Small intestine (tissue), 7 donors: ENCODE results near the gene COX19. TPM values are rescaled to one million over a fixed set of nuclear protein-coding genes. Genes with fewer than 3 reads are reported as not detected.

Source experiments
- DNase-seq, 2 donors: peaks; one replicate each; pipeline versions ENCODE4 v3.0.0 to v3.0.0-alpha.2; 2013
- FAIRE-seq: peaks from 2 replicates; lab custom pipeline; 2012; peaks lifted over from hg19 to GRCh38; lab: Jason Lieb, UNC
- H3K27ac ChIP-seq, 3 donors: one replicate each; pipeline ENCODE4 v1.5.1; 2013; ENCODE audit warnings: low read length in 2 of 3, mild to moderate bottlenecking in 2 of 3, control low read depth in 1 of 3, inconsistent platforms in 1 of 3, low read depth in 1 of 3, moderate library complexity in 1 of 3
- H3K27me3 ChIP-seq, 3 donors: one replicate each; pipeline ENCODE4 v1.6.1; 2013; ENCODE audit warnings: low read length in 3 of 3, inconsistent platforms in 1 of 3; ENCODE audit not compliant: control insufficient read depth in 3 of 3, insufficient read depth in 3 of 3
- H3K36me3 ChIP-seq, 3 donors: one replicate each; pipeline ENCODE4 v1.6.1; 2013; ENCODE audit warnings: low read length in 3 of 3, inconsistent platforms in 1 of 3, low read depth in 1 of 3, mild to moderate bottlenecking in 1 of 3, moderate library complexity in 1 of 3; ENCODE audit not compliant: control insufficient read depth in 3 of 3, insufficient read depth in 2 of 3
- H3K4me1 ChIP-seq, 3 donors: one replicate each; pipeline ENCODE4 v1.6.1; 2013; ENCODE audit warnings: low read length in 2 of 3, inconsistent platforms in 1 of 3, low read depth in 1 of 3, mild to moderate bottlenecking in 1 of 3, moderate library complexity in 1 of 3; ENCODE audit not compliant: control insufficient read depth in 3 of 3, insufficient read depth in 2 of 3
- H3K4me3 ChIP-seq, 3 donors: one replicate each; pipeline ENCODE4 v1.5.1; 2013; ENCODE audit warnings: low read length in 3 of 3, control low read depth in 1 of 3, inconsistent platforms in 1 of 3, low read depth in 1 of 3, mild to moderate bottlenecking in 1 of 3, moderate library complexity in 1 of 3
- H3K9me3 ChIP-seq, 2 donors: one replicate each; pipeline ENCODE4 v1.6.1; 2013; ENCODE audit warnings: low read depth in 1 of 2, low read length in 1 of 2; ENCODE audit not compliant: control insufficient read depth in 2 of 2, insufficient read depth in 1 of 2
- WGBS, 3 donors: extraction: QIAGEN DNeasy Blood & Tissue Kit; methylation state at CpG; one replicate each; pipeline ENCODE4 v1.1.7; 2013; 5-methylcytosine and 5-hydroxymethylcytosine counted together
- polyA plus RNA-seq, 4 donors: library from polyadenylated mRNA; stranded (reverse) in 3 of 4; unstranded in 1 of 4; fragments of 200-250 nt in 3 of 4; fragments of 120-200 nt in 1 of 4; gene quantifications; one replicate each; pipeline versions ENCODE4 v1.2.1 to v1.2.3, GENCODE V29; 2013
- donor health status: healthy with polysubstance abuse.
- donor health status: control.
- donor health status: control.
- donor health status: Bipolar disorder and iron deficiency.
- donor health status: healthy.

The COX19 gene
- polyA plus RNA-seq, 4 donors = 8.9 to 41.6 (median 9.8) TPM

- Histone ChIP-seq H3K36me3 (peaks cover 0 to 32% (median 2%) of the 10 kb centered on the region in 3 donors), H3K4me3 (peak overlapping the region in 2 of 3 donors; percentile 35 to 90), H3K27ac (peak overlapping the region; percentile 60 to 94 (median 76)), H3K9me3 (no peaks in the 10 kb centered on the region), H3K4me1 (peaks cover 0 to 16% (median 2%) of the 10 kb centered on the region in 3 donors), H3K27me3 (no peaks in the 10 kb centered on the region)
- 49 to 71% (median 70%) methylated on average over 18 to 20 of the region's 20 CpGs for WGBS, 3 donors
- DNase-seq (peak; percentile 35 to 50), FAIRE-seq (no peak)
These were observed 22.6 kb downstream of the COX19 start for GRCh38 chr7:952548-953441.

- Histone ChIP-seq H3K27me3 (no peaks in the 10 kb centered on the region), H3K27ac (peak overlapping the region in 1 of 3 donors; percentile 60), H3K4me1 (peaks cover 0 to 24% (median 2%) of the 10 kb centered on the region in 3 donors), H3K36me3 (peaks cover 0 to 36% (median 2%) of the 10 kb centered on the region in 3 donors), H3K4me3 (no peak overlapping the region), H3K9me3 (no peaks in the 10 kb centered on the region)
- FAIRE-seq = no peak
- 87 to 90% (median 89%) methylated on average over 20 to 21 of the region's 21 CpGs for WGBS, 3 donors
- no peak for DNase-seq
These were observed 23.3 kb downstream of the COX19 start for GRCh38 chr7:951881-952547.

GRCh38 chr7:949021-949934 lies 26.1 kb downstream of the COX19 start:
- H3K9me3 ChIP-seq = no peaks in the 10 kb centered on the region
- DNase-seq (no peak), FAIRE-seq (no peak)
- H3K27ac ChIP-seq = peak overlapping the region in 1 of 3 donors; percentile 56
- H3K27me3 ChIP-seq = no peaks in the 10 kb centered on the region
- no peak overlapping the region for H3K4me3 ChIP-seq
- peaks cover 0 to 48% (median 2%) of the 10 kb centered on the region in 3 donors for H3K4me1 ChIP-seq
- 77 to 90% (median 82%) methylated on average over 27 to 28 of the region's 28 CpGs for WGBS, 3 donors
- peaks cover 0 to 44% (median 2%) of the 10 kb centered on the region in 3 donors for H3K36me3 ChIP-seq

- peaks cover 0 to 40% (median 2%) of the 10 kb centered on the region in 3 donors for H3K4me1 ChIP-seq
- H3K4me3 ChIP-seq = no peak overlapping the region
- 87 to 88% (median 87%) methylated on average over 36 to 37 of the region's 37 CpGs for WGBS, 3 donors
- DNase-seq = no peak
- no peak for FAIRE-seq
- peak overlapping the region in 1 of 3 donors; percentile 97 for H3K27ac ChIP-seq
- no peaks in the 10 kb centered on the region for H3K9me3 ChIP-seq
- peaks cover 0 to 44% (median 2%) of the 10 kb centered on the region in 3 donors for H3K36me3 ChIP-seq
- no peaks in the 10 kb centered on the region for H3K27me3 ChIP-seq
These were observed 27.7 kb downstream of the COX19 start for GRCh38 chr7:947391-948210.

- Histone ChIP-seq H3K27ac (peak overlapping the region; percentile 93 to 99 (median 97)), H3K4me3 (peak overlapping the region in 2 of 3 donors; percentile 10 to 64), H3K4me1 (peaks cover 0 to 33% (median 2%) of the 10 kb centered on the region in 3 donors), H3K27me3 (no peaks in the 10 kb centered on the region), H3K36me3 (peaks cover 0 to 37% (median 2%) of the 10 kb centered on the region in 3 donors), H3K9me3 (no peaks in the 10 kb centered on the region)
- FAIRE-seq = no peak
- 23 to 57% (median 33%) methylated on average over 25 to 29 of the region's 29 CpGs for WGBS, 3 donors
- DNase-seq = peak; percentile 85 to 86
These were observed 28.9 kb downstream of the COX19 start for GRCh38 chr7:946256-946996.

GRCh38 chr7:945556-946255 lies 29.6 kb downstream of the COX19 start:
- WGBS, 3 donors = 22 to 57% (median 28%) methylated on average over 20 to 30 of the region's 30 CpGs
- no peaks in the 10 kb centered on the region for H3K9me3 ChIP-seq
- FAIRE-seq (no peak), DNase-seq (peak; percentile 98 to 99)
- H3K4me3 ChIP-seq = peak overlapping the region in 2 of 3 donors; percentile 45 to 64
- peak overlapping the region; percentile 93 to 99 (median 97) for H3K27ac ChIP-seq
- peaks cover 0 to 33% (median 2%) of the 10 kb centered on the region in 3 donors for H3K4me1 ChIP-seq
- H3K36me3 ChIP-seq = peaks cover 0 to 35% (median 2%) of the 10 kb centered on the region in 3 donors
- H3K27me3 ChIP-seq = no peaks in the 10 kb centered on the region
